Fibroblast of lung (primary cell): ENCODE measurements around the gene PTPRS. TPM values are rescaled to one million over a fixed set of nuclear protein-coding genes. Genes with fewer than 3 reads are reported as not detected.
"Not testable (repeated sequence)": the region's sequence is repeated elsewhere in the genome, so short reads cannot be mapped to it uniquely, and the experiment has no call there.

Experiments used
- DNase-seq, 2 donors: peaks; one replicate each; pipeline versions ENCODE4 v3.0.0 to v3.0.0-alpha.2; 2010; ENCODE audit warnings: low read depth in 2 of 2
- H2AFZ ChIP-seq: 2 replicates; pipeline ENCODE4 v1.5.1; 2012; ENCODE audit warnings: low read length, control low read depth, inconsistent platforms
- H3K27ac ChIP-seq: 2 replicates; pipeline ENCODE4 v1.5.1; 2011; ENCODE audit warnings: low read length, control low read depth; ENCODE audit not compliant: insufficient read depth
- H3K27me3 ChIP-seq: 2 replicates; pipeline ENCODE4 v1.5.1; 2011; ENCODE audit warnings: mild to moderate bottlenecking, low read length; ENCODE audit not compliant: control insufficient read depth, insufficient read depth
- H3K36me3 ChIP-seq: 2 replicates; pipeline ENCODE4 v1.5.1; 2011; ENCODE audit warnings: low read length; ENCODE audit not compliant: control insufficient read depth, insufficient read depth
- H3K4me1 ChIP-seq: 2 replicates; pipeline ENCODE4 v1.5.1; 2011; ENCODE audit warnings: low read length; ENCODE audit not compliant: control insufficient read depth, insufficient read depth; ENCODE audit errors: extremely low read depth
- H3K4me2 ChIP-seq: 2 replicates; pipeline ENCODE4 v1.5.1; 2011; ENCODE audit warnings: low read length, control low read depth; ENCODE audit not compliant: insufficient read depth; ENCODE audit errors: extremely low read depth
- H3K4me3 ChIP-seq, 4 experiments: fragments of 200-600 bp in 1 of 4; sonication (generic) in 1 of 4; replicated peaks in 1 of 4; 2 replicates each; pipeline ENCODE4 v1.5.1; 2011 to 2016; ENCODE audit warnings: low read length in 4 of 4, low read depth in 3 of 4, mild to moderate bottlenecking in 3 of 4, control low read depth in 2 of 4, inconsistent platforms in 1 of 4, mixed read lengths in 1 of 4; ENCODE audit not compliant: insufficient read depth in 1 of 4; ENCODE audit errors: control extremely low read depth in 1 of 4
- H3K79me2 ChIP-seq: 2 replicates; pipeline ENCODE4 v1.5.1; 2012; ENCODE audit warnings: mild to moderate bottlenecking, low read length, inconsistent platforms; ENCODE audit not compliant: control insufficient read depth, insufficient read depth
- H3K9ac ChIP-seq: 2 replicates; pipeline ENCODE4 v1.5.1; 2011; ENCODE audit warnings: mild to moderate bottlenecking, low read length, control low read depth; ENCODE audit not compliant: insufficient read depth
- H3K9me3 ChIP-seq: 2 replicates; pipeline ENCODE4 v1.5.1; 2012; ENCODE audit warnings: low read depth, low read length; ENCODE audit not compliant: control insufficient read depth, insufficient read depth
- H4K20me1 ChIP-seq: 2 replicates; pipeline ENCODE4 v1.5.1; 2011; ENCODE audit warnings: low read length; ENCODE audit not compliant: control insufficient read depth, insufficient read depth; ENCODE audit errors: extremely low read depth
- CTCF ChIP-seq, 2 donors: IDR thresholded peaks in 1 of 2; conservative IDR thresholded peaks in 1 of 2; 1 replicate in 1 of 2; 2 replicates in 1 of 2; pipeline ENCODE4 v1.5.1; 2011 to 2012; ENCODE audit warnings: low read length in 2 of 2, control low read depth in 1 of 2, inconsistent platforms in 1 of 2, low read depth in 1 of 2, mild to moderate bottlenecking in 1 of 2
- EZH2 ChIP-seq: IDR thresholded peaks from 2 replicates; pipeline ENCODE4 v1.5.1; 2012; ENCODE audit warnings: low read length, control low read depth, mild to moderate bottlenecking; ENCODE audit errors: missing control alignments
- polyA plus RNA-seq, 2 donors: library from polyadenylated mRNA; depleted of rRNA in 1 of 2; stranded (reverse) in 1 of 2; unstranded in 1 of 2; fragments of >200 nt; gene quantifications; 2 replicates each; pipeline ENCODE4 v1.2.1, GENCODE V29; 2011 to 2012; ENCODE audit warnings: missing spikeins in 1 of 2
- total RNA-seq: library from RNA; depleted of rRNA; stranded (reverse); fragments of >200 nt; gene quantifications from 2 replicates; pipeline ENCODE4 v1.2.1, GENCODE V29; 2014

The PTPRS gene
- total and polyA plus RNA-seq, 2 donors (not counting 1 experiment from before 2014, with no cell fraction given) = 27.9 to 136 TPM

- TF ChIP-seq EZH2 (no peak), CTCF (conservative IDR thresholded peaks at IDR 0.05 in 1 of 2, IDR thresholded peaks at IDR 0.05 in 1 of 2; ENCODE audit: low read depth in 1 of 2, low read length in 2 of 2) (no peak)
- Histone ChIP-seq H3K4me2 (no peak overlapping the region), H4K20me1 (no peaks in the 10 kb centered on the region), H3K4me1 (no peaks in the 10 kb centered on the region), H3K9me3 (no peaks in the 10 kb centered on the region), H3K79me2 (no peaks in the 10 kb centered on the region), H3K36me3 (no peaks in the 10 kb centered on the region), H3K9ac (no peak overlapping the region), H3K27ac (no peak overlapping the region), H3K4me3 (no peak overlapping the region), H2AFZ (no peak overlapping the region), H3K27me3 (peaks cover 5% of the 10 kb centered on the region)
- DNase-seq = no peak
Observed at GRCh38 chr19:5364674-5365073, 24.1 kb upstream of the PTPRS start.

- not testable (repeated sequence) for H4K20me1 ChIP-seq, H2AFZ ChIP-seq, H3K4me3 ChIP-seq, H3K4me2 ChIP-seq, H3K9me3 ChIP-seq, DNase-seq, H3K79me2 ChIP-seq, H3K27me3 ChIP-seq, H3K36me3 ChIP-seq, H3K4me1 ChIP-seq, H3K27ac ChIP-seq, H3K9ac ChIP-seq
Observed at GRCh38 chr19:5361839-5362238, 21.2 kb upstream of the PTPRS start.

- TF ChIP-seq CTCF (conservative IDR thresholded peaks at IDR 0.05 in 1 of 2, IDR thresholded peaks at IDR 0.05 in 1 of 2; ENCODE audit: low read depth in 1 of 2, low read length in 2 of 2) (no peak), EZH2 (no peak)
- H3K4me2 ChIP-seq = no peak overlapping the region
- no peak overlapping the region for H3K4me3 ChIP-seq
- no peak overlapping the region for H3K27ac ChIP-seq
- no peak for DNase-seq
- H3K79me2 ChIP-seq = no peaks in the 10 kb centered on the region
- H3K9me3 ChIP-seq = no peaks in the 10 kb centered on the region
- H4K20me1 ChIP-seq = no peaks in the 10 kb centered on the region
- no peaks in the 10 kb centered on the region for H3K36me3 ChIP-seq
- H2AFZ ChIP-seq = no peak overlapping the region
- H3K27me3 ChIP-seq = peaks cover 9% of the 10 kb centered on the region
- H3K9ac ChIP-seq = no peak overlapping the region
- no peaks in the 10 kb centered on the region for H3K4me1 ChIP-seq
Observed at GRCh38 chr19:5361407-5361806, 20.8 kb upstream of the PTPRS start.
